Astrocyte of the spinal cord (primary cell): ENCODE data around the gene NRIP1.

Source experiments
- DNase-seq: peaks from one replicate; pipeline ENCODE4 v3.0.0; 2011; ENCODE audit warnings: low read depth, low spot score
- H3K4me3 ChIP-seq: 2 replicates; pipeline ENCODE4 v1.5.1; 2011; ENCODE audit warnings: low read depth, mild to moderate bottlenecking, low read length, moderate library complexity
- in situ Hi-C: cut with HindIII; loops from 2 replicates; pipeline ENCODE4 v1.10.0; 2017; ENCODE audit warnings: low sequenced_read_pairs
- TF ChIP-seq, protein P1 (sequence below): IDR thresholded peaks from 2 replicates; pipeline ENCODE4 v1.5.1; 2012; ENCODE audit warnings: low read depth, mild to moderate bottlenecking, low read length, inconsistent platforms

NRIP1 gene

DNA sequence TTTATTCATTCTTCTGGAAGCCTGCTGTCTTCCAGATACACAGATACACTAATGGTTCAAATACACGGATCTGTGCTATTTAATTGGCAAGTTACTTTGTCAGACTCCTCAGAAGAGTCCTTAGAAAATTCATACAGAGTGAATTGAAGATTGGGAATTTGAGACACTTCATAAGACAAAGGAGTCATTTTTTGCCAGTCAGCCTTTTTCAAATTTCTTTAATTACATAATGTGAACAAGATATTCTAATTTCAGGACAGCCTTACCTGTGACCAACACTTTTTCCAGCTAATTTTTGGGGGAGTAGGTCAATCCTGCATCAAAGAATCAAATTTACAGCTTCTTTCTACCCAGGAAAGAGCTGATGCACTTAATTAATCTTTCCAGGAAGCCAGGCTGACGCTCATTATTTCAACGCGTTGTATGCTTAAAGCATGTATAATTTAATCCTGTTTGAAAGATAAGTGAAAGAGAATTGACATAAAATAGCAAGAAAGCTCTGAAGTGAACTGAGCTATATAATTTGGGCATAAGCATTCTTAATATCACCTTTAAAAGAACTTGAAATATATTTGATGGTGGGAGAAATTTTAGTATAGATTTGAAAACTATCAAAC, 12.8 kb upstream of the NRIP1 start:
- TF ChIP-seq, protein P1, sequence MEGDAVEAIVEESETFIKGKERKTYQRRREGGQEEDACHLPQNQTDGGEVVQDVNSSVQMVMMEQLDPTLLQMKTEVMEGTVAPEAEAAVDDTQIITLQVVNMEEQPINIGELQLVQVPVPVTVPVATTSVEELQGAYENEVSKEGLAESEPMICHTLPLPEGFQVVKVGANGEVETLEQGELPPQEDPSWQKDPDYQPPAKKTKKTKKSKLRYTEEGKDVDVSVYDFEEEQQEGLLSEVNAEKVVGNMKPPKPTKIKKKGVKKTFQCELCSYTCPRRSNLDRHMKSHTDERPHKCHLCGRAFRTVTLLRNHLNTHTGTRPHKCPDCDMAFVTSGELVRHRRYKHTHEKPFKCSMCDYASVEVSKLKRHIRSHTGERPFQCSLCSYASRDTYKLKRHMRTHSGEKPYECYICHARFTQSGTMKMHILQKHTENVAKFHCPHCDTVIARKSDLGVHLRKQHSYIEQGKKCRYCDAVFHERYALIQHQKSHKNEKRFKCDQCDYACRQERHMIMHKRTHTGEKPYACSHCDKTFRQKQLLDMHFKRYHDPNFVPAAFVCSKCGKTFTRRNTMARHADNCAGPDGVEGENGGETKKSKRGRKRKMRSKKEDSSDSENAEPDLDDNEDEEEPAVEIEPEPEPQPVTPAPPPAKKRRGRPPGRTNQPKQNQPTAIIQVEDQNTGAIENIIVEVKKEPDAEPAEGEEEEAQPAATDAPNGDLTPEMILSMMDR = no peak
- no peak overlapping the region for H3K4me3 ChIP-seq
- DNase-seq = no peak
- in situ Hi-C loops = no loop called here

DNA sequence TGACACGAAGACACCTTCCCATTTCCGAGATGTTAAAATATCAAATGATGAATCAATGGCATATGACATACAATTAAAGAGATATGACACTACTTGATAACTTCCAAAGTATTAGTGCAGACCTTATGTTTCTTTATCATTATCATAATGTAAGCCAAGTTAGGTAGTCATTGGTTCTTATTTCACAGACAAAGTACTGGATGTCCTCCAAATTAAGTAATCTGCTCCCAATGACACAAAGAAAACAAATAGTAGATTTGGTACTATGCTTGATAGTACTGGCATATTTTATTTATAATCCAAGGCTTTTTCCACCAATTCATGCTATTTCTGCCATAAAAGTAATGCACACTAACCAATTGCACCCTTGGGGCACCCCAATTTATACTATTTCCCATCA, 11.9 kb upstream of the NRIP1 start:
- in situ Hi-C loops = no loop called here
- H3K4me3 ChIP-seq = no peak overlapping the region
- no peak for DNase-seq
- TF ChIP-seq, protein P1 = no peak

DNA sequence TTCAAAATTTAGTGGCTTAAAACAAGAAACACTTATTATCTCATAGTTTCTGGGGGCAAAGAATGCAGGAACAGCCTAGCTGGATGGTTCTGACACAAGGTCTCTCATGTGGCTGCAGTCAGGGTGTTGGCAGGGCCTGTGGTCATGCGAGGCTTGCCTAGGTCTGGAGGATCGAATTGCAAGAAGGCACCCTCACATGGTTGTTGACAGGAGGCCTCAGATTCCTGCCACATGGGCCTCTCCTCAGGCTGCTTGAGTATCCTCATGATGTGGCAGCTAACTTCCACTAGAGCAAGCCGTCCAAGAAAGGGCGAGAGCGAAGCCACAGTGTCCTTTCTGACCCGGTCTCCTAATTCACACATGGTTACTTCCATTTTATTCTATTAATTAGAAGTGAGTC, 6.2 kb upstream of the NRIP1 start:
- TF ChIP-seq, protein P1 = no peak
- DNase-seq = no peak
- in situ Hi-C loops = no loop called here
- no peak overlapping the region for H3K4me3 ChIP-seq

DNA sequence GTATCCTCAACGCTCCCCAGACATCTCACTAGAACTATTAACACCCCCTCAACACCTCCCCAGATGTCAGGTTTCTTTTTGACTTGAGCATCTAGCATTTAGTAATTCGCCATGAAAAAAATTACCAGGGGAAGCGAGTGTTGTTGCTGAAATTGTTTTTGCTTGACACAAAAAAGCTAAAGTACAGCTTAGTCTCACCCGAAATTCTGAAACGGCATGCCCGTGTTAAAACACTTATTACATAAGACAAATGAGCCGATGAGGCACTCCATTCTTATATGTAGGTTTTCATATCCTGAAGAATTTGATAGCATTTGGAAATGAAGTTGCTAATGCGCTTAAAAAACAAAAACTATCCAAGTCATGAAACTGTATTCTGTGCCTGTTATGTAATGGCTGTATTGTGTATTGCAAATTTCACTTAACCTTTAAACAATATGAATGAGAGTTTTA, 1.3 kb upstream of the NRIP1 start:
- H3K4me3 ChIP-seq = peak overlapping the region; percentile 87
- TF ChIP-seq, protein P1 = no peak
- in situ Hi-C loops = no loop called here
- peak; percentile 52 for DNase-seq

DNA sequence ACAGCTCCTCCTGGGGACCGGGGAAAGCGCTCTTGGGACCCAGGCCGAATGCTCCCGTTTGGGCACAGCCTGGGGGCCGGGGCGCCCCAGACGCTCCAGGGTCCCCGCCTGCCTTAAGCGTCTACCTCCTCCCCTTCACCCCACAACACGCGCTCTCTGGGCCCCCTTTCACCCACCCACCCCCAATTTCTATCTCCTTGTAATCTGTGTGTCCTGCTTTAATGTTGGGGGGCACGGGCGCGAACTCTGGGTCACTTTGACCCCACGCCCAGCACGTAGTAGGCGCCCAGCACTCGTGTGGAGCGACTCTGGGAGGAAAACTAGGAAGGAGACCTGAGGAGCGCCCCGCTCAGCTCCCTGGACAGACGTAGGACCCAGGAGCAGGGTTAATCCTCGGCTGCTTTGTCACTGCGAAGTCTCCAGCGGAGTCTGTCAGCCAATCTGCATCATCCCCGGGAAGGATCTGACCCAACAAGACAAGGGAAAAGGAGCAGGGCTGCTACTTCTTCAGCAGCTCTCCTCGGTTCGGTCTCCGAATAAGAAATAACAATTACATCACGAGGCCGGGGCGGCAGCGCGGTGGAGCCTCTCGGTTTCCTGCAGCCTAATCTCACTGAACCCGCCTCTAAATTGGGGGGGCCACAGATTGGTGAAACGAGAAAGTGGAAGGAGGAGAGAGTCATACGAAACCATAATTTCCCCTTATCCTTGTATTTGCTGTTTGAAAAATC, 757 bp upstream of the NRIP1 start:
- DNase-seq = peak; percentile 83
- TF ChIP-seq, protein P1 = no peak
- H3K4me3 ChIP-seq = peak overlapping the region; percentile 87
- in situ Hi-C loops = no loop called here

DNA sequence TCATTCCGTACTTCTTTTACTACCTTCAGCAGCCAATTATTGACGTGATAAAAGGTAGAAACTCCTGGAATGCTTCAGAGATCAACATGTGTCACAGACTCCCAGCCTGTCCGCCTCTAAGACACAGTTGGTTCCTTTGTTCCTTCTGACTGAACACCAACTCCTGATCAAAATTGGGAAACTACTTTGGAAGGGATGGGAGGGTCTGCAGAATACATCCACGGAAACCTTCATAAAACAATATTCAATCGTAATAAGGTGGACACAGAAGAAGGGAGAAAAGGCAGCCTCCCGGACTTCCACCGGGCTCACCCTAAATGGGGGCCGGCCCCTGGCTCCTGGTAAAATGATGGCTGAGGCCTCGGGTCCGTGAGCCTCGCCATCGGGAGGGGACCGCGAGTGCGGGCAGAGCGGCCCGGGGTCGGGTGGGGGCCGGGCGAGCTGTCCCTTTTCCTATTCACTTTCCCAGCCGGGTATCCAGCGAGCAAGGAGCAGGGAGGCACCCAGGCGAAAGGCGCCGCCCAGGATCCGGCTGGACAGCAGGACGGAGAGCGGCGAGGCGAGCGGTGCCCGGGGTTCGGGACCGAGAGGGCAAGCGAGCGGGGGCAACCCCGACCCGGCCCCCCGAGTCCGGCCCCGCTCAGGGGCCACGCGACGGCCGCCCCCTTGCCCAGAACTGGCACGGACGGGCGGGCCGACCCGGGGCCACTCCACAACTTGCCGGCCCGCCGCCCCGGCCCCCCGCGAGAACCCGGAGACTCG, 805 bp downstream of the NRIP1 start:
- in situ Hi-C loops = no loop called here
- TF ChIP-seq, protein P1 = no peak
- H3K4me3 ChIP-seq = peak overlapping the region; percentile 87
- peak; percentile 38 for DNase-seq
